Heart left ventricle (tissue), 13 donors: ENCODE results near the gene SLC10A1.

Experiments used
- POLR2A ChIP-seq, 2 donors: fragments of 450-650 bp; IDR thresholded peaks; one replicate each; pipeline ENCODE4 v1.6.1; 2017; ENCODE audit warnings: antibody characterized with exemption in 2 of 2, mild to moderate bottlenecking in 2 of 2, moderate library complexity in 2 of 2
- TF ChIP-seq, protein P1 (sequence below), 12 donors: fragments of 200-600 bp; sonication (generic) in 4 of 12; IDR thresholded peaks; one replicate each; pipeline versions ENCODE4 v1.5.0 to v1.8.0; 2018 to 2022; ENCODE audit warnings: antibody characterized with exemption in 12 of 12, mild to moderate bottlenecking in 5 of 12
- donor health status: ischemic (EF 13 %, LVEDD 7.1; RV severe dilation, severe dysfunction).
- donor health status: DM: no; HTN: yes; CAD: no.
- donor health status: DM: no; HTN: no; CAD: no.
- donor health status: ischemic (EF 25% LVEDD 6.9; RV normal size, moderate dysfunction).
- donor health status: ischemic (EF 25% LVEDD 5.7; RV mildly dilated, moderate dysfunction).
- donor health status: ischemic (EF 35%, LVEDD 5.7; RV mildly dilated, moderate dysfunction).
- donor health status: nonischemic (EF 11% LVEDD 7.7; RV severe dilation, severe dysfunction).
- donor health status: DM: yes; HTN: yes; CAD: no.
- donor health status: PGD.
- donor health status: ischemic (EF 29% LVEDD 5.4; RV normal size, mild dysfunction).
- donor health status: nonischemic (EF 23%, LVEDD 6.1; RV moderate dilation, normal function).

DNA sequence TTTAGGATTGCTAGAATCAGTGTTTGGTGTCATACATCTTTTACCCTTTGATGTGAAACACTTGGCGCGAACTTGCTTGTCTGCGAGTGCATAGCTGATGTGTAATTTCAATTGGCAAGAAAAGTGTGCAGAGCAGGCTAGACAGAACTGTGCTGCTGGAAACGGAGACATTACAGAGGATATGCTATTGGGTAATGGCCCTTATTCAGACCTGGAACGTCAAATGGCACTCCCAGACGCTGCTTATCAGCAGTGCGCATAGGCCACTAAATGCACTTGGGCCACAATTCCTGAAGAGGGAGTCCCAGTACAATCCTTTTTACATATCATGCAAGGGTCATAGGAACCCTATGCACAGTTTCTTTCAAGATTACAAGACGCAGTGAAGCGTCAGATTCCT, 15.7 kb upstream of the SLC10A1 start:
- no peak for TF ChIP-seq POLR2A (IDR thresholded peaks at IDR 0.05)
- TF ChIP-seq, protein P1, sequence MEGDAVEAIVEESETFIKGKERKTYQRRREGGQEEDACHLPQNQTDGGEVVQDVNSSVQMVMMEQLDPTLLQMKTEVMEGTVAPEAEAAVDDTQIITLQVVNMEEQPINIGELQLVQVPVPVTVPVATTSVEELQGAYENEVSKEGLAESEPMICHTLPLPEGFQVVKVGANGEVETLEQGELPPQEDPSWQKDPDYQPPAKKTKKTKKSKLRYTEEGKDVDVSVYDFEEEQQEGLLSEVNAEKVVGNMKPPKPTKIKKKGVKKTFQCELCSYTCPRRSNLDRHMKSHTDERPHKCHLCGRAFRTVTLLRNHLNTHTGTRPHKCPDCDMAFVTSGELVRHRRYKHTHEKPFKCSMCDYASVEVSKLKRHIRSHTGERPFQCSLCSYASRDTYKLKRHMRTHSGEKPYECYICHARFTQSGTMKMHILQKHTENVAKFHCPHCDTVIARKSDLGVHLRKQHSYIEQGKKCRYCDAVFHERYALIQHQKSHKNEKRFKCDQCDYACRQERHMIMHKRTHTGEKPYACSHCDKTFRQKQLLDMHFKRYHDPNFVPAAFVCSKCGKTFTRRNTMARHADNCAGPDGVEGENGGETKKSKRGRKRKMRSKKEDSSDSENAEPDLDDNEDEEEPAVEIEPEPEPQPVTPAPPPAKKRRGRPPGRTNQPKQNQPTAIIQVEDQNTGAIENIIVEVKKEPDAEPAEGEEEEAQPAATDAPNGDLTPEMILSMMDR (IDR thresholded peaks at IDR 0.05) = no peak
